Endothelial cell of umbilical vein (primary cell): ENCODE results near the gene LCN9. TPM values are rescaled to one million over a fixed set of nuclear protein-coding genes. Genes with fewer than 3 reads are reported as not detected.
A peak's percentile ranks its signal among the peaks of the same experiment; 100 is the strongest.

Experiments
- BruUV-seq: library from RNA; stranded (reverse); fragments of 400-500 nt; replicated peaks from 2 replicates; lab custom pipeline; 2021; lab: Mats Ljungman, UMichigan
- CTCF ChIA-PET: fragments of 300-600, 350-600 bp; sonication (Branson Sonifier 250); formaldehyde crosslinking; loops from one replicate; lab custom pipeline; 2021; ENCODE audit warnings: antibody characterized with exemption, inconsistent platforms; lab: Charles Lee
- POLR2A ChIA-PET: fragments of 300-600, 350-600 bp; sonication (Branson Sonifier 250); formaldehyde crosslinking; loops from one replicate; lab custom pipeline; 2021; ENCODE audit warnings: antibody characterized with exemption, inconsistent platforms; lab: Charles Lee
- DNase-seq: peaks from one replicate; pipeline ENCODE4 v3.0.0-alpha.2; 2011; ENCODE audit warnings: low read depth, low spot score
- FAIRE-seq: peaks from 2 replicates; lab custom pipeline; 2011; peaks lifted over from hg19 to GRCh38; lab: Jason Lieb, UNC
- H2AFZ ChIP-seq: 2 replicates; pipeline ENCODE4 v1.6.0; 2012; ENCODE audit warnings: low read depth, low read length, control low read depth, inconsistent platforms
- H3K27ac ChIP-seq: 2 replicates; pipeline ENCODE4 v1.5.1; 2011; ENCODE audit warnings: low read depth, mild to moderate bottlenecking, control low read depth, low read length, moderate library complexity; ENCODE audit not compliant: insufficient read depth
- H3K27me3 ChIP-seq, 2 experiments: 2 replicates each; pipeline versions ENCODE4 v1.6.0 to v1.6.1; 2011; ENCODE audit warnings: low read length in 2 of 2, mixed read lengths in 1 of 2; ENCODE audit not compliant: control insufficient read depth in 2 of 2, insufficient read depth in 2 of 2
- H3K36me3 ChIP-seq, 2 experiments: 2 replicates in 1 of 2; 3 replicates in 1 of 2; pipeline ENCODE4 v1.5.1; 2011; ENCODE audit warnings: low read length in 2 of 2, mild to moderate bottlenecking in 1 of 2, moderate library complexity in 1 of 2; ENCODE audit not compliant: control insufficient read depth in 2 of 2, insufficient read depth in 2 of 2; ENCODE audit errors: extremely low read depth in 1 of 2
- H3K4me1 ChIP-seq: 3 replicates; pipeline ENCODE4 v1.5.1; 2011; ENCODE audit warnings: mild to moderate bottlenecking, low read length; ENCODE audit not compliant: control insufficient read depth, insufficient read depth; ENCODE audit errors: extremely low read depth
- H3K4me2 ChIP-seq: 2 replicates; pipeline ENCODE4 v1.6.1; 2011; ENCODE audit warnings: low read length, control low read depth, mixed read lengths; ENCODE audit not compliant: insufficient read depth
- H3K4me3 ChIP-seq, 3 experiments: fragments of 200-600 bp in 1 of 3; sonication (generic), shearing (Covaris generic) in 1 of 3; replicated peaks in 1 of 3; 2 replicates each; pipeline ENCODE4 v1.5.1; 2011 to 2016; ENCODE audit warnings: control low read depth in 3 of 3, low read length in 3 of 3, mild to moderate bottlenecking in 2 of 3, inconsistent platforms in 1 of 3, low read depth in 1 of 3, moderate library complexity in 1 of 3; ENCODE audit not compliant: insufficient read depth in 1 of 3
- H3K79me2 ChIP-seq: 2 replicates; pipeline ENCODE4 v1.6.0; 2012; ENCODE audit warnings: low read length, inconsistent platforms; ENCODE audit not compliant: control insufficient read depth, insufficient read depth
- H3K9ac ChIP-seq: replicated peaks from 2 replicates; pipeline ENCODE3; 2011; ENCODE audit warnings: low read length, control low read depth; ENCODE audit not compliant: insufficient read depth; ENCODE audit errors: extremely low read depth
- H3K9me1 ChIP-seq: replicated peaks from 3 replicates; pipeline ENCODE4 v1.6.0; 2011; ENCODE audit warnings: mild to moderate bottlenecking, low read length; ENCODE audit not compliant: control insufficient read depth, insufficient read depth; ENCODE audit errors: extremely low read depth
- H3K9me3 ChIP-seq: replicated peaks from 2 replicates; pipeline ENCODE4 v1.5.1; 2012; ENCODE audit warnings: low read length, inconsistent platforms; ENCODE audit not compliant: control insufficient read depth, insufficient read depth
- H4K20me1 ChIP-seq: replicated peaks from 2 replicates; pipeline ENCODE3; 2011; ENCODE audit warnings: mild to moderate bottlenecking, low read length; ENCODE audit not compliant: control insufficient read depth, insufficient read depth; ENCODE audit errors: extremely low read depth
- EZH2 ChIP-seq: IDR thresholded peaks from 2 replicates; pipeline ENCODE4 v1.6.1; 2012; ENCODE audit warnings: borderline replicate concordance, low read depth, mild to moderate bottlenecking, moderate library complexity, low read length, inconsistent platforms; ENCODE audit not compliant: severe bottlenecking
- FOS ChIP-seq: IDR thresholded peaks from 2 replicates; pipeline ENCODE4 v1.6.1; 2011; ENCODE audit warnings: mild to moderate bottlenecking, low read length, moderate library complexity, borderline replicate concordance; ENCODE audit not compliant: insufficient read depth
- GATA2 ChIP-seq: IDR thresholded peaks from 2 replicates; pipeline ENCODE4 v1.7.0; 2011; ENCODE audit warnings: low read depth, mild to moderate bottlenecking, moderate library complexity, mixed read lengths, low read length; ENCODE audit not compliant: insufficient read length, insufficient read depth
- JUN ChIP-seq: IDR thresholded peaks from 2 replicates; pipeline ENCODE4 v1.6.1; 2011; ENCODE audit warnings: borderline replicate concordance, low read depth; ENCODE audit not compliant: insufficient read length, insufficient read depth
- MYC ChIP-seq: IDR thresholded peaks from one replicate; pipeline ENCODE4 v1.6.1; 2011; ENCODE audit warnings: mild to moderate bottlenecking, low read depth, low read length
- POLR2A ChIP-seq: IDR thresholded peaks from 2 replicates; pipeline ENCODE4 v1.6.1; 2012; ENCODE audit warnings: low read depth, mild to moderate bottlenecking, control low read depth, low read length
- dilution Hi-C: fragments of 300-500 bp; cut with MboI; formaldehyde crosslinking; loops from one replicate; pipeline ENCODE4 v1.15.0; 2019; ENCODE audit warnings: low sequenced_read_pairs; ENCODE audit not compliant: extremely low pct_ligation_motif_present
- intact Hi-C: fragments of 100-400 bp; cut with micrococcal nuclease; formaldehyde crosslinking; loops from one replicate; pipeline ENCODE4 v1.10.0; 2022
- polyA plus RNA-seq, 4 experiments: library from polyadenylated mRNA; depleted of rRNA in 3 of 4; stranded (reverse) in 3 of 4; unstranded in 1 of 4; fragments of >200 nt; gene quantifications; 2 replicates each; pipeline versions ENCODE4 v1.2.1 to v1.2.3, GENCODE V29; 2011 to 2012; ENCODE audit warnings: missing spikeins in 1 of 4
- total RNA-seq: library from RNA; stranded (reverse); gene quantifications from 2 replicates; pipeline ENCODE4 v1.2.3, GENCODE V29; 2021
- TF ChIP-seq, protein P1 (sequence below): IDR thresholded peaks from 2 replicates; pipeline ENCODE4 v1.6.1; 2011; ENCODE audit not compliant: insufficient read depth, insufficient read length
- TF ChIP-seq, protein P2 (sequence below), 2 donors: IDR thresholded peaks; 1 replicate in 1 of 2; 2 replicates in 1 of 2; pipeline ENCODE4 v1.5.1; 2011; ENCODE audit warnings: low read length in 2 of 2, mild to moderate bottlenecking in 2 of 2, moderate library complexity in 2 of 2, control low read depth in 1 of 2, inconsistent platforms in 1 of 2, low read depth in 1 of 2; ENCODE audit not compliant: insufficient read depth in 1 of 2; ENCODE audit errors: extremely low read depth in 1 of 2

LCN9 gene
- total and polyA plus RNA-seq, 2 donors (not counting 3 experiments of a cell fraction or from before 2014, with no cell fraction given) = not detected

DNA sequence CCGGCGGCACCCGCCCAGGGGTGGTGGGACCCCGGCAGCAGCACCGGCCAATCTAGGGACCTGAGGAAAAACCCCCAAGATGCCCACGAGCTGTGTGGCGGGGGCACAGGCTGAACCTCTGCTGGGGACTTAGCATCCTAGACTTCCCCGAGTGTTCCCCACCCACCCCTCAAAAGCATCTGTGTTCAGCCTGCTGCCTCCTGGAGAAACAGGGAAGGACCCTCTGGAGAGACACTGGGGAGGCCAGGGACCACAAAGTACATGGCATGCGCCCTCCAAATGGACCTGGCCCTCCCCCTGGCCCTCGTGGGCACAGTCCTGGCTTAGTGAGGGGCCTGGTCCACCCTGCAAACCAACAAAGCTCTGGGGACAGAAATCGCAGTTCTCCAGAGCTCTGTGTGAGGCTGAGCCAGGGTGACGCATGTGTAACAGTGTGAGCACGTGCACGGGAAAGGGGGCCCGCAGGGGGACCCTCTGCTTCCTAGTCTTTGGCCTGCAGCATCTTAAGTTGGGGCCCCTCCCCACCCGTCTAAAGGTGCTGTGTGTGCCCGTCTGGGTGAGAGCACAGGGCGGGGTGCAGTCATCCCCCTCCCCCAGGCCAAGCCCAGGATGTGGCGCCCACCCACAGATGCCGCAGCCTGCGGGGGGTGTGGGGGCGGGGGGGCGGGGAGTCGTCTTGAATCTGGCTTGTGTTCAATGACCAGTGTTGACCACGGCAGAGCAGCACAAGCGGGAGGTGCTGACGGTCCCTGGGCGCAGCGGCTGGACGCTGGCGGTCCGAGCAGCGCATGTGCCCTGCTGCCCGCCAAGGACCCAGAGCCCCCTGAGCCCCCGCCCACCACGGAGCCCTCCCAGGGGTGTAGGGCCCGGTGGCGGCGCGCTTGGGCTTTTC lies 38.2 kb downstream of the LCN9 start:
- BruUV-seq = no TSS peak
- ChIA-PET POLR2A (no interaction called here), CTCF (interaction anchor here (1.2 kb wide), 1 partner anchor 23 kb away, joined by 4 read pairs; no protein-coding TSS in a partner anchor)
- no peak overlapping the region for H3K4me2 ChIP-seq
- no peaks in the 10 kb centered on the region for H3K36me3 ChIP-seq
- dilution Hi-C loops (no loop called here), intact Hi-C loops (loop anchor here (5.0 kb wide), 2 partner anchors 36 to 99 kb away; no protein-coding TSS in a partner anchor)
- H3K79me2 ChIP-seq = no peaks in the 10 kb centered on the region
- DNase-seq (no peak), FAIRE-seq (no peak)
- H3K4me3 ChIP-seq = no peak overlapping the region
- no peaks in the 10 kb centered on the region for H4K20me1 ChIP-seq
- no peak overlapping the region for H2AFZ ChIP-seq
- TF ChIP-seq EZH2 = no peak
- TF ChIP-seq JUN = no peak
- no peak for TF ChIP-seq GATA2
- TF ChIP-seq FOS = no peak
- TF ChIP-seq, protein P1, sequence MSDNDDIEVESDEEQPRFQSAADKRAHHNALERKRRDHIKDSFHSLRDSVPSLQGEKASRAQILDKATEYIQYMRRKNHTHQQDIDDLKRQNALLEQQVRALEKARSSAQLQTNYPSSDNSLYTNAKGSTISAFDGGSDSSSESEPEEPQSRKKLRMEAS = peak; percentile 7
- no peak for TF ChIP-seq MYC
- TF ChIP-seq, protein P2, sequence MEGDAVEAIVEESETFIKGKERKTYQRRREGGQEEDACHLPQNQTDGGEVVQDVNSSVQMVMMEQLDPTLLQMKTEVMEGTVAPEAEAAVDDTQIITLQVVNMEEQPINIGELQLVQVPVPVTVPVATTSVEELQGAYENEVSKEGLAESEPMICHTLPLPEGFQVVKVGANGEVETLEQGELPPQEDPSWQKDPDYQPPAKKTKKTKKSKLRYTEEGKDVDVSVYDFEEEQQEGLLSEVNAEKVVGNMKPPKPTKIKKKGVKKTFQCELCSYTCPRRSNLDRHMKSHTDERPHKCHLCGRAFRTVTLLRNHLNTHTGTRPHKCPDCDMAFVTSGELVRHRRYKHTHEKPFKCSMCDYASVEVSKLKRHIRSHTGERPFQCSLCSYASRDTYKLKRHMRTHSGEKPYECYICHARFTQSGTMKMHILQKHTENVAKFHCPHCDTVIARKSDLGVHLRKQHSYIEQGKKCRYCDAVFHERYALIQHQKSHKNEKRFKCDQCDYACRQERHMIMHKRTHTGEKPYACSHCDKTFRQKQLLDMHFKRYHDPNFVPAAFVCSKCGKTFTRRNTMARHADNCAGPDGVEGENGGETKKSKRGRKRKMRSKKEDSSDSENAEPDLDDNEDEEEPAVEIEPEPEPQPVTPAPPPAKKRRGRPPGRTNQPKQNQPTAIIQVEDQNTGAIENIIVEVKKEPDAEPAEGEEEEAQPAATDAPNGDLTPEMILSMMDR (IDR thresholded peaks at IDR 0.05; ENCODE audit: extremely low read depth in 1 of 2, insufficient read depth in 1 of 2, low read depth in 1 of 2, low read length in 2 of 2) = no peak
- no peak for TF ChIP-seq POLR2A
- H3K4me1 ChIP-seq = peaks cover 2% of the 10 kb centered on the region
- peaks cover 0 to 2% of the 10 kb centered on the region in 2 experiments for H3K27me3 ChIP-seq
- no peaks in the 10 kb centered on the region for H3K9me1 ChIP-seq
- H3K27ac ChIP-seq = no peak overlapping the region
- H3K9me3 ChIP-seq = no peaks in the 10 kb centered on the region
- H3K9ac ChIP-seq = no peak overlapping the region
